Smooth muscle cell (in vitro differentiated cells): ENCODE results near the gene FAF2. TPM values are rescaled to one million over a fixed set of nuclear protein-coding genes. Genes with fewer than 3 reads are reported as not detected.

ENCODE experiments used
- DNase-seq: peaks from one replicate; lab custom pipeline; 2025; ENCODE audit not compliant: unreplicated experiment; lab: John Stamatoyannopoulos, UW
- H2AFZ ChIP-seq: fragments of 200-600 bp; sonication (generic); 2 replicates; pipeline ENCODE4 v1.6.0; 2016; ENCODE audit warnings: antibody characterized with exemption, low read depth, mild to moderate bottlenecking
- H3F3A ChIP-seq: fragments of 200-600 bp; sonication (generic); 2 replicates; pipeline ENCODE4 v1.6.0; 2017; ENCODE audit warnings: antibody characterized with exemption, low read depth
- H3K27ac ChIP-seq: fragments of 200-600 bp; sonication (generic); 2 replicates; pipeline ENCODE4 v1.5.1; 2016; ENCODE audit warnings: low read depth, mild to moderate bottlenecking
- H3K27me3 ChIP-seq: fragments of 200-600 bp; sonication (generic); 2 replicates; pipeline ENCODE4 v1.6.1; 2016; ENCODE audit warnings: low read depth, mild to moderate bottlenecking
- H3K36me3 ChIP-seq: fragments of 200-600 bp; sonication (generic); 2 replicates; pipeline ENCODE4 v1.5.1; 2016; ENCODE audit warnings: low read depth
- H3K4me1 ChIP-seq: fragments of 200-600 bp; sonication (generic); 2 replicates; pipeline ENCODE4 v1.5.1; 2016; ENCODE audit warnings: low read depth
- H3K4me2 ChIP-seq: fragments of 200-600 bp; sonication (generic); 2 replicates; pipeline ENCODE4 v1.6.0; 2016; ENCODE audit warnings: mild to moderate bottlenecking
- H3K4me3 ChIP-seq: fragments of 200-600 bp; sonication (generic); 2 replicates; pipeline ENCODE4 v1.5.1; 2016; ENCODE audit warnings: mild to moderate bottlenecking
- H3K79me2 ChIP-seq: fragments of 200-600 bp; sonication (generic); 2 replicates; pipeline ENCODE4 v1.6.0; 2016; ENCODE audit warnings: low read depth, mild to moderate bottlenecking
- H3K9ac ChIP-seq: fragments of 200-600 bp; sonication (generic); 2 replicates; pipeline ENCODE4 v1.6.0; 2016; ENCODE audit warnings: low read depth
- H3K9me3 ChIP-seq: fragments of 200-600 bp; sonication (generic); replicated peaks from 2 replicates; pipeline ENCODE4 v1.5.1; 2016; ENCODE audit warnings: low read depth
- H4K20me1 ChIP-seq: fragments of 200-600 bp; sonication (generic); 2 replicates; pipeline ENCODE4 v1.6.0; 2016; ENCODE audit warnings: low read depth
- WGBS: methylation state at CpG from one replicate; pipeline ENCODE4 v1.1.7; 2016; ENCODE audit warnings: low lambda C conversion rate; 5-methylcytosine and 5-hydroxymethylcytosine counted together
- polyA plus RNA-seq: library from polyadenylated mRNA; unstranded; fragments of >200 nt; fragmentation: Nextera tagmentation; extraction: Ambion mirVana; gene quantifications from 2 replicates; pipeline ENCODE4 v1.2.1, GENCODE V29; 2016
- total RNA-seq: library from RNA; depleted of rRNA; stranded (reverse); fragments of >200 nt; gene quantifications from 2 replicates; pipeline ENCODE4 v1.2.3, GENCODE V29; 2014
- TF ChIP-seq, protein P1 (sequence below): fragments of 200-600 bp; sonication (generic); IDR thresholded peaks from 2 replicates; pipeline ENCODE4 v1.5.1; 2017; ENCODE audit warnings: borderline replicate concordance, mild to moderate bottlenecking, antibody characterized with exemption; ENCODE audit not compliant: insufficient read depth, poor library complexity, severe bottlenecking

The FAF2 gene
- total and polyA plus RNA-seq, 2 experiments from 2014 or later, result 38.2 to 51.3 TPM

DNA sequence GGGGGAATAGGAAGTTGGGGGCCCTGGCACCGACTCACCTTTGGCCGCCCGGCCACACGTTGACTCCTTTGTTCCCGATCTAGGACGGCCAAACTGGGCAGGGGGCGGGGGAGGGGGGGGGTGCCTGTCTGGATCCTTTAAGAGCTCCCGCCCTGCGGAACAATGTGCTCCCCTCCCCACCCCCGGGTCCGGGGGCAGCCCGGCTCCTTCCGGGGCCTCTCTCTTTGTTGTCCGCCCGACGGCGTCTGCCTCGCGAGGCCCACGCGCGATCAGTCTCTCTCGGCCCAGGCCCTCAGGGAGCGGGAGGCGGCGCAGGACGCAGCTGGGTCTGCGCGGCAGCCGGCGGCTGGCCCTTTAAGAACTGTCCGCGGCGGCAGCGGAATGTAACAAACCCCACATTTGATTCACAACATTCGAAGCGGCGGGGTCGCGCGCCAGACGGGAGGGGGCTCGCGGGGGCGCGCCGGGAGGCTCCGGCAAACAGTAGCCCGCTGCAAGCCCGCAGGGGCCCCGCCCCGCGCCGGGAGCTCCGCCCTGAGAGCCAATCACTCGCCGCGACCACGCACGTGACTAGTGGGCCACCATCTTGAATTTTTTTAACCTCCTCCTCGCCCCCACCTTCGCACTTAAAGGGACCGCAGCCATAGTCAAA is 88.8 kb downstream of the FAF2 start, which contains the start of gene RNF44:
Gene RNF44, minus strand, starts transcription at position 501 of the 652 bp plus-strand sequence. CDS start 4,930 bp downstream, outside the sequence.
- TF ChIP-seq, protein P1, sequence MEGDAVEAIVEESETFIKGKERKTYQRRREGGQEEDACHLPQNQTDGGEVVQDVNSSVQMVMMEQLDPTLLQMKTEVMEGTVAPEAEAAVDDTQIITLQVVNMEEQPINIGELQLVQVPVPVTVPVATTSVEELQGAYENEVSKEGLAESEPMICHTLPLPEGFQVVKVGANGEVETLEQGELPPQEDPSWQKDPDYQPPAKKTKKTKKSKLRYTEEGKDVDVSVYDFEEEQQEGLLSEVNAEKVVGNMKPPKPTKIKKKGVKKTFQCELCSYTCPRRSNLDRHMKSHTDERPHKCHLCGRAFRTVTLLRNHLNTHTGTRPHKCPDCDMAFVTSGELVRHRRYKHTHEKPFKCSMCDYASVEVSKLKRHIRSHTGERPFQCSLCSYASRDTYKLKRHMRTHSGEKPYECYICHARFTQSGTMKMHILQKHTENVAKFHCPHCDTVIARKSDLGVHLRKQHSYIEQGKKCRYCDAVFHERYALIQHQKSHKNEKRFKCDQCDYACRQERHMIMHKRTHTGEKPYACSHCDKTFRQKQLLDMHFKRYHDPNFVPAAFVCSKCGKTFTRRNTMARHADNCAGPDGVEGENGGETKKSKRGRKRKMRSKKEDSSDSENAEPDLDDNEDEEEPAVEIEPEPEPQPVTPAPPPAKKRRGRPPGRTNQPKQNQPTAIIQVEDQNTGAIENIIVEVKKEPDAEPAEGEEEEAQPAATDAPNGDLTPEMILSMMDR, result no peak
- Histone ChIP-seq H3K4me1 (peaks cover 27% of the 10 kb centered on the region), H3K79me2 (peaks cover 42% of the 10 kb centered on the region), H3K36me3 (no peaks in the 10 kb centered on the region), H2AFZ (peak within 1 kb of the TSS; percentile 96), H3K27me3 (no peaks in the 10 kb centered on the region), H3K27ac (peak within 1 kb of the TSS; percentile 97), H3K4me3 (peak within 1 kb of the TSS; percentile 92), H3K4me2 (peak within 1 kb of the TSS; percentile 100), H3K9ac (peak within 1 kb of the TSS; percentile 95), H4K20me1 (peaks cover 44% of the 10 kb centered on the region), H3F3A (no peaks in the 10 kb centered on the region), H3K9me3 (no peaks in the 10 kb centered on the region)
- DNase-seq, result peak; percentile 91
- under 1% methylated on average over 24 of the region's 63 CpGs for WGBS

DNA sequence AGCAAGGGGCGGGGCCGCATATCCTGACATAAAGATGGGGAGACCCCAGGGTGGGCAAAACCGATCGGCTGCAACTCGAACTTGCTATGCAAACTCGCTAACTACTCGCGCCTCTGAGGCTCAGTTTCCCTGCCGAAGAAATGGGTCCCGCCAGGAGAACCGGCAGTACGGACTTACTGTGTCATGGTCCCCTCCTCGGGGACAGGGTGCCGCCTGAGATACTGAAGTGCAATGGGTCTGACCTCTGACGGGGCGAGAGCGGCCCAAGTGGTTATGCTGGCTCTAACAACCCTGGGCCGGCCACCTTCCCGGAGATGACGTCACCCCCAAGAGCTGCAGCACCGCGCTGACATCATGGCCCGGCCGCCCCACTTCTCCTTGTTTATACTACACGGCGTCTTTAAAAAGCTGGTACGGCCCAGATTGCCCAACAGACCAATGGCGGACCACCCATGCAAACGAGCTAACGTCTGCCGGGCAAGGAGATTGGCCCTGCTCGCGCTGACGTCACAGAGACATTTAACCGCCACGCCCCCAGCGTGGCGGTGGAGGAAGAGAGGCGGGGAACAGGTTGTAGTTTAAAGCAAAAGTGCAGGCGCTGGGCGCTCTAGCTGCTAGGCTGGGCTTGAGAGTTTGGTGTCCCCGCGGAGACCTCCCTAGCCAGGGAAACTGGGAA is 89.5 kb downstream of the FAF2 start:
- Histone ChIP-seq H2AFZ (peak overlapping the region; percentile 96), H3K36me3 (no peaks in the 10 kb centered on the region), H3K9ac (peak overlapping the region; percentile 95), H4K20me1 (peaks cover 38% of the 10 kb centered on the region), H3K4me1 (peaks cover 30% of the 10 kb centered on the region), H3K9me3 (no peaks in the 10 kb centered on the region), H3F3A (no peaks in the 10 kb centered on the region), H3K79me2 (peaks cover 42% of the 10 kb centered on the region), H3K27ac (peak overlapping the region; percentile 97), H3K4me3 (peak overlapping the region; percentile 92), H3K4me2 (peak overlapping the region; percentile 100), H3K27me3 (no peaks in the 10 kb centered on the region)
- DNase-seq, result peak; percentile 87
- TF ChIP-seq, protein P1, result no peak
- 1% methylated on average over 43 of the region's 43 CpGs for WGBS

DNA sequence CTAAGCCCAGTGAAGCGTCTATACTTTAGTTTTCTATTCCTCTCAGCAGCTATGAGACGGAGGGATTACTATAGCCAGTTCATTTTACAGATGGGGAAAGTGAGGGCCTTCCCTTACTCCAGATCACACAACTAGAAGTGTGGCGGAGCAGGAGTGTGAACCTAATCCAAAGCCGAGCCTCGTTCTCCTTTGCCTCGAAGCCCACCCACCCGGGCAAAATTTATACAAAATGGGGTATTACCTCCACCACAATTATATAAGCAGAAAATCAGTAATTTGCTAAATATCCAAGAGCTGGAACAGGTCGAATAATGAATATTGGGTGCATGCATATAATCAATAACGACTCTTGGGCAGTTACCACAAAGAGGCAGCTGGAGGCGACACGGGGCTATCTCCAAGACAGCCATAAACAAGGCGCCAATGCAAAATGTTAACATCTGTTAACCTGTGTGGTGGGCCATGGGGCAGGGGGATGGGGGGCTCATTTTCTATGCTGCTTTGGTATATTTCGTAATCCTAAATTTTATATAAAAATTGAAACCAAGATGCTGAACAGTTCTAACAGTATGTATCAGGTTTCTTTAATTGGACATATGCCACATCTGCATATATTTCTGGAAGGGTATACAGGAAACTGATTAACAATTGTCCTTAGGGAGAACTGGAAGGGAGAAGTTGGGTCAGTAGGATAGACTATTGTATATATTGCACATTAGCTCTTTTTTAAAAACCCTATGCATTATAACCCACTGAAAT is 90.2 kb downstream of the FAF2 start:
- Histone ChIP-seq H3K9me3 (no peaks in the 10 kb centered on the region), H3K4me1 (peaks cover 32% of the 10 kb centered on the region), H3K27me3 (no peaks in the 10 kb centered on the region), H3K4me2 (peak overlapping the region; percentile 82), H3K4me3 (peak overlapping the region; percentile 92), H4K20me1 (peaks cover 31% of the 10 kb centered on the region), H3K36me3 (no peaks in the 10 kb centered on the region), H3F3A (peaks cover under 1% of the 10 kb centered on the region), H2AFZ (no peak overlapping the region), H3K79me2 (peaks cover 35% of the 10 kb centered on the region), H3K27ac (peak overlapping the region; percentile 41), H3K9ac (peak overlapping the region; percentile 10)
- WGBS, result 29% methylated on average over 13 of the region's 13 CpGs
- TF ChIP-seq, protein P1, result no peak
- DNase-seq, result no peak
